ENCODE data around the gene METRN.
A peak's percentile ranks its signal among the peaks of the same experiment; 100 is the strongest.
"Not testable (repeated sequence)": the region's sequence is repeated elsewhere in the genome, so short reads cannot be mapped to it uniquely, and the experiment has no call there.

The METRN gene

DNA sequence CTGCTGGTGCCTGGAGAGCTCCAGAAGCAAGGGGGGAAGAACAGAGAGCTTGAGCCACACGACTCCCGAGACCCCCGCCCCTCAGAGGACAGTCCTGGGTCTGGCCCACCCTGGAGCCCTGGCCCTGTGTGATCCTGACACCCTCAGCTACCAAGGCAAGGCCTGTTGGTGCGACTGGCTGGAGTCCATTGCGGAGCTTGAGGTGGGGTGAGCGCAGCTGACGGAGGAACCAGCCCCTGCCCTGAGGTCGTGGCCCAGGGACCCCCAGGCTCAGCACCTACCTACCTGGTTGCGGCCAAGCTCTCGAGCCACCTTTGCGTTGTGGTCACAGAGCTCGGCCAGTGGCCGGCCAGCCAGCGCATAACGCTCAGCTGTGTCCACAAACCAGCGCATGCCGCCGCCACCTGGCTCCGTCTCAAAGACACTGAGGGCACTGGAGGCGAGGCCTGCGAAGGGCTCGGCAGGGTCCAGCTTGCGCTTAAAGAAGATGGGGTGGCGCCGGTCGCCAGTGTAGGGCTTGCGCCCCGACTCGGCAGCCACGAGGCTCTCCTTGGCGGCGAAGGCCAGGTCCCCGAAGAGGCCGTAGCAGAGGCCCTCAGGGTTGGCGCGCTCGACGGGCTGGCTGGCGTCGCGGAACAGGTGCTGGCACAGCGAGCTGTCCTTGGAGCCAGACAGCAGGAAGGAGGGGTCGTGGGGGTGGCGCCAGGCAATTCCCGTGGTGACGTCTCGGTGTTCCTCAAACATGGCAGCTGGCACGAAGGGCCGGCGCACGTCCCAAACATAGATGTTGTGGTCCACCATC is 28.3 kb upstream of the METRN start:
- TF ChIP-seq, protein P1, sequence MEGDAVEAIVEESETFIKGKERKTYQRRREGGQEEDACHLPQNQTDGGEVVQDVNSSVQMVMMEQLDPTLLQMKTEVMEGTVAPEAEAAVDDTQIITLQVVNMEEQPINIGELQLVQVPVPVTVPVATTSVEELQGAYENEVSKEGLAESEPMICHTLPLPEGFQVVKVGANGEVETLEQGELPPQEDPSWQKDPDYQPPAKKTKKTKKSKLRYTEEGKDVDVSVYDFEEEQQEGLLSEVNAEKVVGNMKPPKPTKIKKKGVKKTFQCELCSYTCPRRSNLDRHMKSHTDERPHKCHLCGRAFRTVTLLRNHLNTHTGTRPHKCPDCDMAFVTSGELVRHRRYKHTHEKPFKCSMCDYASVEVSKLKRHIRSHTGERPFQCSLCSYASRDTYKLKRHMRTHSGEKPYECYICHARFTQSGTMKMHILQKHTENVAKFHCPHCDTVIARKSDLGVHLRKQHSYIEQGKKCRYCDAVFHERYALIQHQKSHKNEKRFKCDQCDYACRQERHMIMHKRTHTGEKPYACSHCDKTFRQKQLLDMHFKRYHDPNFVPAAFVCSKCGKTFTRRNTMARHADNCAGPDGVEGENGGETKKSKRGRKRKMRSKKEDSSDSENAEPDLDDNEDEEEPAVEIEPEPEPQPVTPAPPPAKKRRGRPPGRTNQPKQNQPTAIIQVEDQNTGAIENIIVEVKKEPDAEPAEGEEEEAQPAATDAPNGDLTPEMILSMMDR (IDR thresholded peaks at IDR 0.05; ENCODE audit: low read depth, low read length, missing control alignments), result no peak
- no peak for DNase-seq (ENCODE audit: extremely low read depth, low read depth)
- no peak overlapping the region for H3K4me3 ChIP-seq (replicated peaks; ENCODE audit: low read depth, low read length)

DNA sequence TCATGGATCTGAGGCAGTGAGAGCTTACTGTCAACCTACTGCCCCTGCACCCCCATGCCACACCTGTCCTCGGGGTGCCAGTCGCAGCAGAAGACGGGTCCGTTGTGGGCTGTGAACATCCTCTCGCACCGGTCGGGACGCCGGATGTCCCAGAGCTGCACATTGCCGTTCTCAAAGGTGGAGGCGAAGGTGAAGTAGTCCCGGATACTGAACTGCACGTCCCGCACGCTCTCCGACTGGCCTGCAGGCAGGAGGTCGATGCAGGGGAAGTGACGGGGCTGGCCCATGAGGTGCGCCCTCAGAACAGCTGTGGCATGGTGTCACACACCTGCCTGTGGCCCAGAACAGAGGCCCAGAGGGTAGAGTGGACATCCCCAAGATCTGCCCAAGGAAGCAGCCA is 27.4 kb upstream of the METRN start:
- no peak overlapping the region for H3K4me3 ChIP-seq (replicated peaks; ENCODE audit: low read depth, low read length)
- TF ChIP-seq, protein P1 (IDR thresholded peaks at IDR 0.05; ENCODE audit: low read depth, low read length, missing control alignments), result no peak
- DNase-seq (ENCODE audit: extremely low read depth, low read depth), result no peak

DNA sequence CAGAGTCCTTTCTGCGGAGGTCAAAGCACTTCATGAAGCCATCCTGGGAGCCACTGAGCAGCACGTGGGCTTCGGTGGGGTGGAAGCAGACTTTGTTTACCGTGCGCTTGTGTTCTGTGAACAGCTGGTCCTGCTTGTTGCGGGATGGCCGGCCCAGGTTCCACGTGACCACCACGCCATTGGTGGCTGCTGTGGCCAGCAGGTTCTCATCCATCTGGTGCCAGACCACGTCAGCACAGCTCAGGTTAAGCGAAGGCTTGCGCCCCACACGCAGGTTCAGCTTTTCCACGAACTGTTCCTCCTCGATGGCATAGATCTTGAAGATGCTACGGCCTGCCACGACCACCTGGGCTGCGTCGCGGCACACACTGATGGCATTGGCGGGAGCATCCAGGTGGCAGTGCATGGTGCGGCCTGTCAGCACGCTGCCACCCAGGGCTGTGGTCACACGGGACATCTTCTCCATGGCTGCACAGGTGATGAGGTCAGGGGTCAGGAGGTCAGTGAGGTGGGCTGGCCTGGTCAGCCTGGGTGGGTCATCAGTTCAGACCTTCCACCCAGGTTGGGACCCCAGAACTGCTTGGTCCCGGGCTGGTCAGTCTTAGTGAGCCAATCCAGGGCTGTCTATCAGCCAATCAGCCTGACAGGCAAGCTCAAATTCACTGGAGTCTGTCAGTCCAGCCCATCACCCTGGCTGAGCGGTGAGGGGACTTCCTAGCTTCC is 25.6 kb upstream of the METRN start:
- H3K4me3 ChIP-seq (replicated peaks; ENCODE audit: low read depth, low read length), result peak overlapping the region; percentile 93
- TF ChIP-seq, protein P1 (IDR thresholded peaks at IDR 0.05; ENCODE audit: low read depth, low read length, missing control alignments), result no peak
- DNase-seq (ENCODE audit: extremely low read depth, low read depth), result no peak

DNA sequence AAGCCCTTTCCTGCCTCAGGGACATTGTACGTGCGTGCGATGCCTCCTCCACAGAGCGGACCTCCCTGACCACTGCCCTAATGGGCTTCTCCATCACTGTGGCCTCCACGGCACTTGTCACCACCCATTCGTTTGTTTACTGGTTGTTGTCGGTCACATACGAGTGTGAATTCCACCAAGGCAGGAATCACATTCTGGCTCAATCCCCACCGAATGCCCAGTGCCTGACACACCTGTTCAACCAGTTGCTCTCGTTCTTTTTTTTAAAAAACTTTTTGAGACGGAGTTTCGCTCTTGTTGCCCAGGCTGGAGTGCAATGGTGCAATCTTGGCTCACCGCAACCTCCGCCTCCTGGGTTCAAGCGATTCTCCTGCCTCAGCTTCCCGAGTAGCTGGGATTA is 23.7 kb upstream of the METRN start:
- not testable (repeated sequence) for H3K4me3 ChIP-seq (replicated peaks; ENCODE audit: low read depth, low read length); DNase-seq (ENCODE audit: extremely low read depth, low read depth)

DNA sequence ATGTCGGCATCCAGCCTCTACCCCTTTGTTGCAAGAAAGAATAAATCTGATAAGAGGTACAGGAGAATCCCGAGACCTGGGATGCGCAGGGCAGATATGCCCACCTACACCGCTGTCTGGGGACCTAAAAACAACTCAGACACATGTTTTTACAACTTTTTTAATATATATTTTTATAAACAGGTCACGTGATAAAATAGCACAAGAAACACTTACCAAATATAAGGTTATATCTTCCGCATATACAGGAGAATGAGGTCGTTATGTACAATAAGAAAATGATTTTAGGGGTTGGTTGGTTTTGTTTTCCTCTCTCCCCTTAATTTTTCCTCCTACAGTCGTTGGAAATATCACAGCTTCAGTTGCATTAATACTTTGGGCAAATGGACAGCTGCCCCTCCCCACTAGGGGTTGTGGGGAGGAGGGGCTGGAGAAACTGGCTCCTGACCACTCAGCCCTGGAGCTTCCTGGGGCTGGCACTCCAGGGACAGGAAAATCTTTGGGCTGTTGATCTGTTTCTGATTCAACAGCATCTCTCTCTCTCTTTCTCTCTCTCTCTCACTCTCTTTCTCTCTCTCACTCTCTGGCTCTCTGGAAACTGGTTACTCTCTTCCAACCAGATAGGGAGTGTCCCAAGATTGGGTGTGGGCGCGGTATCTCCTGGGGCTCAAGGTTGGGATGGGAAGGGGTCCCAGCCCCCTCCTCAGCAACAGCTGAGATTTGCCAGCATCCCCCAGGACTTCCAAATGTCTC is 22.4 kb upstream of the METRN start:
- H3K4me3 ChIP-seq (replicated peaks; ENCODE audit: low read depth, low read length), result no peak overlapping the region
- no peak for DNase-seq (ENCODE audit: extremely low read depth, low read depth)
- TF ChIP-seq, protein P1 (IDR thresholded peaks at IDR 0.05; ENCODE audit: low read depth, low read length, missing control alignments), result no peak

DNA sequence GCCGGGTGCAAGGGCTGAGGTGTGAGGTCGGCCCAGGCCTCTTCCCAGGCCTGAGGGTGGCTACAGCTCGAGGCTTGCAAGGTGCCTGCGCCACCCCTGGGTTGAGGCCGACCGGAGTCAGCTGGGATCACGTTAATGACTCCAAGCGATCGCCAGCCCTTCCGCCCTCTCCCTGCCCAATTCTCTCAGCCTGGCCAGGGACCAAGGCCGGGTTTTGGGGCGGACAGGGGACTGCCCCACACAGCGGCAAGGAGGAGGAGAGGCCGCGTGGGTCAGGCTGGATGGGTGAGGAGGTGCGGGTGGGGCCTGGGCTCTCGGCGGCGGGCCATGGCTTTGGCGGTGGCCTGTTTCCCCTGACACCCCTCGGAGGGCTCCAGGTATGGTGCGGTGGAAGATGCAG is 21.6 kb upstream of the METRN start:
- no peak overlapping the region for H3K4me3 ChIP-seq (replicated peaks; ENCODE audit: low read depth, low read length)
- DNase-seq (ENCODE audit: extremely low read depth, low read depth), result no peak
- TF ChIP-seq, protein P1 (IDR thresholded peaks at IDR 0.05; ENCODE audit: low read depth, low read length, missing control alignments), result no peak

DNA sequence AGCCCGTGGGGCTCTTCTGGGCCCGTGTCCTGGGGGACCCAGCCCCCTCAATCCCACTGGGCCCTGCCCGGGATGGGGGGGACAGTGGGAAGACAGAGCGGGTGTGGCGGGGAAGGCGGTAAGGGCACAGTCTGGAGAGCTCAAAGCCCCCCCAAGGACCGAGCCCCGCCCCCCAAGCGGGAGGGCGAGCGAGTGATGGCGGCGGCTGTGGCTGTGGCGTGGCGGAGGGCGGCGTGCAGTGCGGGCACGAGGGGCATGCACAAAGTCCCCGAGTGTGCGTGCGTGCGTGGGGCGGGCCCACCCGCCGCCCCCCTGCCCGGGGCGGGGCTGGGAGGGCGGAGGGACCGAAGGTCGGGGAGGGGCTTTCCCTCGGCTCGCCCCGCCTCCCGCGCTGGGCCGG is 21.2 kb upstream of the METRN start:
- no peak for DNase-seq (ENCODE audit: extremely low read depth, low read depth)
- no peak overlapping the region for H3K4me3 ChIP-seq (replicated peaks; ENCODE audit: low read depth, low read length)
- TF ChIP-seq, protein P1 (IDR thresholded peaks at IDR 0.05; ENCODE audit: low read depth, low read length, missing control alignments), result no peak
